AG04449 (cell line): ENCODE data around the gene FRMPD4.

Experiments used
- CTCF ChIA-PET: fragments of 350-600 bp; formaldehyde crosslinking; extraction: SDS; loops from one replicate; lab custom pipeline; 2021; ENCODE audit warnings: antibody characterized with exemption; lab: Yijun Ruan, JAX
- POLR2A ChIA-PET: fragments of 400-600, 350-600 bp; formaldehyde crosslinking; extraction: SDS; loops from one replicate; lab custom pipeline; 2020; ENCODE audit warnings: antibody characterized with exemption, inconsistent platforms; lab: Yijun Ruan, JAX
- DNase-seq: peaks from one replicate; pipeline ENCODE4 v3.0.0-alpha.2; 2010; ENCODE audit warnings: low read depth, low spot score
- H3K4me3 ChIP-seq: 2 replicates; pipeline ENCODE4 v1.5.1; 2011; ENCODE audit warnings: low read depth, mild to moderate bottlenecking, control low read depth, low read length
- CTCF ChIP-seq: IDR thresholded peaks from one replicate; pipeline ENCODE4 v1.5.1; 2011; ENCODE audit warnings: mild to moderate bottlenecking, moderate library complexity, low read length, control low read depth, inconsistent platforms; ENCODE audit not compliant: insufficient read depth; ENCODE audit errors: missing control alignments

Gene FRMPD4

GRCh38 chrX:12758291-12758690 is 620.0 kb downstream of the FRMPD4 start:
- ChIA-PET POLR2A (no interaction called here), CTCF (no interaction called here)
- DNase-seq = no peak
- H3K4me3 ChIP-seq = no peak overlapping the region
- TF ChIP-seq CTCF = no peak

GRCh38 chrX:12767856-12768255 is 629.6 kb downstream of the FRMPD4 start:
- no peak for DNase-seq
- ChIA-PET POLR2A (no interaction called here), CTCF (no interaction called here)
- H3K4me3 ChIP-seq = no peak overlapping the region
- TF ChIP-seq CTCF = no peak

- ChIA-PET CTCF (no interaction called here), POLR2A (no interaction called here)
- TF ChIP-seq CTCF = no peak
- no peak for DNase-seq
- no peak overlapping the region for H3K4me3 ChIP-seq
These were observed 630.2 kb downstream of the FRMPD4 start for GRCh38 chrX:12768491-12768890.

GRCh38 chrX:12770440-12770839 is 632.2 kb downstream of the FRMPD4 start:
- ChIA-PET POLR2A (no interaction called here), CTCF (interaction anchor here (0.9 to 2.5 kb wide), 7 partner anchors 8 to 690 kb away, joined by 3 to 12 read pairs (median 6); partner anchors contain the start of gene PRPS2)
- H3K4me3 ChIP-seq = no peak overlapping the region
- TF ChIP-seq CTCF = peak; percentile 12
- no peak for DNase-seq

- no peak overlapping the region for H3K4me3 ChIP-seq
- DNase-seq = no peak
- ChIA-PET POLR2A (no interaction called here), CTCF (interaction anchor here (0.6 to 2.5 kb wide), 14 partner anchors 8 to 1254 kb away, joined by 3 to 12 read pairs (median 3); partner anchors contain the start of gene PRPS2)
- TF ChIP-seq CTCF = peak; percentile 77
These were observed 633.3 kb downstream of the FRMPD4 start for GRCh38 chrX:12771445-12772069.
